GM18517 (cell line): Measurements from ENCODE around the gene HEBP1.

Experiments
- ATAC-seq: cut with Tn5 transposase; IDR thresholded peaks from one replicate; pipeline ENCODE4 v1.9.1; 2021; ENCODE audit warnings: mild to moderate bottlenecking, moderate library complexity; ENCODE audit not compliant: unreplicated experiment

Gene HEBP1

DNA sequence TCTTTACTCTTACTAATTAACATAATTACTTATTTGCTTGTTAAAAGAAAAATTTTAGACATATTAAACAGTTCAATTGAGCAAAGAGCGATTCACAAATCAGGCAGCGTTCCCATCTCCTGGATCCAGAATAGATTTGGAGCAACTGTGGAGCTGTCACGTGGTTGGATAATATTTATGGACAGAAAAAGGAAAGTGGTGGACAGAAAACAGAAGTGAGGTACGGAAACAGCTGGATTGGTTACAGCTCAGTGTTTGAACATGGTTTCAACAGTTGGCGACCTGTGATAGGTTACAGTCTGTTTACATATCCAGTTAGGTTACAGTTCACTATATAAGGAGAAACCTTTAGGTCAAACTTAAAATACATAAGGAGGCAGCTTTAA, 24.5 kb upstream of the HEBP1 start:
- ATAC-seq: no peak

DNA sequence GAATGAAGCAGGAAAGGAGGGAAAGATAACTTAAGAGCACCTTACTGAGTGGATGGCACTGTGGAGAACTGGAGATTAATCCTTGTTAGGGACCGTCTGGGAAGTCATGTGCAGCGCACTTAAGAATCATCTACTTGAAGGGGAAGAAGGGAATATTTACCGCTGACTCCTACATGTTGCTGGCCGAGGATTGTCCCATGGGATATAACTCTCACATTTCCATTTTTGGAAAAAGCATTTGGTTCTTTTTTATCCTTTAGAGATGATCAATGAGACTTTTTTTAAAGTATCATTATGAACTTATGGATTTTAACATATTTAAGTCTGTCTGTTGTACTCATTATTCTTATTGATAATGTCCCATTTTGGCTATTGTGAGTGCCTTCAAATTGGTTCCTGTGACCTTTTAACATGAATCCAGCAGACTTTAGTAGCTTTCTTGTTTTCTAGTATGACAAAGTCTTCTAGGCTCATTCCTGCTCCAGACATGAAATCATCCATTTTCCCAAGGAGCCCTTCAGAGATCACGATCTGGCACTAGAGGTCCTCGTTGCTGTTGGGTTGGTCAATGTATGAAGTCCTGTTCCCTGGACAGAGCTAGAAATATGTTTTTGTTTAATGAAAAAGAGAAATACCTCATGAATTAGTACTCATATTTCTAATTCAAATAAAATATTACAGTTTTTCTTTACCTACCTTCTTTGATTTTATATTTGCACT, 23.9 kb upstream of the HEBP1 start:
- no peak for ATAC-seq

DNA sequence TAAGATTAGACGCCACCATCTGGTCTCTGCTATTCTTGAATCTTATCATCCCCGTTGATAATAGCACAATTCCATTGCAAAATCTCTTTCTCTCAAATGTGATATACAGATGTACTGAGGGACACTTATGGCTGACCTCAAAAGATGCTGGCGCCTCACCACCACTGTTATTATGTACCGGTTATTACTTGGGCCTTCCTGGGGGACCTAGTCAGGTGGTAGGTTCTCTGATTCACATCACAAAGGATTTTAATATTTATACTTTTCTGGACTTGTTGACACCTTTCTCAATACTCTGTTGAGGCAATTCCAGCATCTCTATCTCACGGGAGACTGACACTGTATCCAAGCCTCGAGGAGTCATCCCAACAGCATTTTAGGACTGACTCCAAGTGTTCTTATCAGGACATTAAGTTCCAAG, 22.8 kb upstream of the HEBP1 start:
- no peak for ATAC-seq

DNA sequence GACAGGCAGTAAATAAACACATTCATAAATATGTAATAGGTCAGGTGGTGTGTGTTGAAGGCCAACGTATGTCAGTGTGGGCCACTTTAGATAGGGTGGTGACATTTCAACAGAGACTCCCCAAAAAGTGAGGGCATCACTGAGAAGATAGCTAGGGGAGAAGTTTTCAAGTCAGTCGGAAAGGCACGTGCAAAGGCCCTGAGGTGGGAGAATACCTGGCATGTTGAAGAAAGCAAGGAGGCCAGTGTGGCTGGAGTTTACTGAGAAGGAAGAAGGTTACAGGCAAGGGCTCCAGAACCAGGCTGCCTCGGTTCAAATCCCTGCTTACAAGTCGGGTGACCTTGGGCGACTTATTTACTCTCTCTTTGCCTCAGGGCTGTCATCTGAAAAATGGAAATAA, 11.0 kb upstream of the HEBP1 start:
- no peak for ATAC-seq

DNA sequence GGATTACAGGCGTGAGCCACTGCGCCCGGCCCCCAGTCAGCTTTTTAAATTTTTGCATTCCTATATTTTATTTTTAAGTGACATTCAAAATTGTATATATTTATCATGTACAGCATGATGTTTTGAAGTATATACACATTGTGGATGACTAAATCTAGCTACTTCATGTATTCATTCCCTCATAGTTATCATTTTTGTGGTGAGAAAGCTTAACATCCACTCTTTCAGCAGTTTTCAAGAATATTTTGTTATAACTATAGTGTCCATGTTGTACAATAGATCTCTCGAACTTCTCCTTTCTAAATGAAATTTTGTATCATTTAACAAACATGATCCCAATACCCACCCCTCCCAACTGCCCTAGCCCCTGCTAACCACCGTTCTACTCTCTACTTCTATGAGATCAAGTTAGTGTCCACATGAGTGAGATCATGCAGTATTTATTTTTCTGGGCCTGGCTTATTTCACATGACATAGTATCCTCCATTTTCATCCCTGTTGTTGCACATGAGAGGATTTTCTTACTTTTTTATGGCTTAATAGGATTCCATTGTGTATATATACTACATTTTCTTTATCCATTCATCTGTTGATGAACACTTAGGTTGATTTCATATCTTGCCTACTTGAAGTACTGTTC, 8.8 kb upstream of the HEBP1 start:
- ATAC-seq: no peak

DNA sequence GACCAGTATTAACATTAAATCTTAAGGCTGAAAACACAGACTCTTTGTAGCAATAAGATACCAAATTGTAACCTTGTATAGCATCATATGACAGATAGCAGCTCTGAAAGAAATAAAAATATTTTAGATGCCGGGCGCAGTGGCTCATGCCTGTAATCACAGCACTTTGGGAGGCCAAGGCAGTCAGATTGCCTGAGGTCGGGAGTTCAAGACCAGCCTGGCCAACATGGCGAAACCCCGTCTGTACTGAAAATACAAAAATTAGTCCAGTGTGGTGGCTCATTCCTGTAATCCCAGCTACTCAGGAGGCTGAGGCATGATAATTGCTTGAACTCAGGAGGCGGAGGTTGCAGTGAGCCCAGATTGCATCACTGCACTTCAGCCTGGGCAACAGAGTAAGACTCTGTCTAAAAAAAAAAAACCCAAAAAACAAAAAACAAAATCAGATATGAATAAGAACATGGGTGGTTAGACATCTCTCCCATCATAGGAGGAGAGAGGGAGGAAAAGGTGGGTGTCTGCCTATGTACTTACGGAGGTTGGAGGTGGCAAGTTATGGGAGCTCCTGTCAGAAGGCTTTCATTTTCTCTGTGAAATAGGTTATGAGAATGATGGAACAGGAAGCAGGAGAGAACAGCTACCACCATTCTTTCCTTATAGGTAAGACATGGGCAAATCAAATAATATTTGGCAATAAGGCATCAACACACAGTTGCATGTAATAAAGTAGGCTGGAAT, 7.6 kb upstream of the HEBP1 start:
- no peak for ATAC-seq

DNA sequence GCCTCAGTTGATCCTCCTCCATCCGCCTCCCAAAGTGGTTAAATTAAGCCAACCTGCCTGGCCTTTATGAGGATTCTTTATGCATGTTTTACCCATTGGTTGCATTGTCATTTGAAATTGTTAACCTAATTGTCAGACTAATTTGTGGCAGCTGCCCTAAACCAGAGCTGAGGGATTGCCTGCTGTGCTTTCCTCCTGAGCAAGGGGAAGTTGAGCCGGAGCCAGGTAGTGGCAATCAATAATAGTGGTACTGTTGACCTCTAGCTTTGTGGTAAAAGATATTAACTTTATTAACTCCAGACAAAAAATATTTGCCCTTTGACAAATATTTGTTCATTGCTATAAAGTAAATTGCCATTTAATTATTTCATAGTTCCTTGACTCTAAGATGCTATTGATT, 5.6 kb upstream of the HEBP1 start:
- ATAC-seq: no peak

DNA sequence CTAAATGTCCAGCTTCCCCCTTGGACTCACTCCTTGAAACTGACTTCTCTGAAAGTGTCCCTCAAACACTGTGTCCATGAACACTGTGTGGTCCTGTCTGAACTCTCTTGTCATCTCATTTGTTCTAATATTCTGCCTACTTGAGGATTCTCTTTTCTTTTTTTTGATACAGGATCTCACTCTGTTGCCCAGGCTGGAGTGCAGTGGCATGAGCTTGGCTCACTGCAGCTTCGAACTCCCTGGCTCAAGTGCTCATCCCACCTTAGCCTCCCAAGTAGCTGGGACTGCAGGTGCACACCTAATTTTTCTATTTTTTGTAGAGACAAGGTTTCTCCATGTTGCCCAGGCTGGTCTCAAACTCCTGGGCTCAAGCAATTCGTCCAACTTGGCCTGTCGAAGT, 4.9 kb upstream of the HEBP1 start:
- ATAC-seq: no peak

DNA sequence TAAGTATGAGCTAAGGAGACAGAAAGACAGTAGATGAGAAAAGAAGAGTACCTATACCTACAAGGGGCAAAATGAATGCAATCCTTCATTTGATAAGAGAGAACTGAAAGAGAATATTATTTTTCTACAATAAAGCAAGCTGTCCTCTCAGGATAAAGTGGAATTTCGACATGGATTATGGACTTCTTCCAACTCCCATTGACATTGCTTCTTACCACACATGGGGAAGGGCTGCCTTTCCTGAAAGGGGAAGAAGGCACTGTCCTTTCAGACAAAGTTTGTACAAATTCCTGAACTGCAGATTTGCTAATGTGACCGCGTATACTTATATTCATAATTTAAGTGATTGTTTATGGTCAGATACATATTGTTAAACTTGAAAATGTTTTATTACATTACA, 4.3 kb upstream of the HEBP1 start:
- ATAC-seq: no peak

DNA sequence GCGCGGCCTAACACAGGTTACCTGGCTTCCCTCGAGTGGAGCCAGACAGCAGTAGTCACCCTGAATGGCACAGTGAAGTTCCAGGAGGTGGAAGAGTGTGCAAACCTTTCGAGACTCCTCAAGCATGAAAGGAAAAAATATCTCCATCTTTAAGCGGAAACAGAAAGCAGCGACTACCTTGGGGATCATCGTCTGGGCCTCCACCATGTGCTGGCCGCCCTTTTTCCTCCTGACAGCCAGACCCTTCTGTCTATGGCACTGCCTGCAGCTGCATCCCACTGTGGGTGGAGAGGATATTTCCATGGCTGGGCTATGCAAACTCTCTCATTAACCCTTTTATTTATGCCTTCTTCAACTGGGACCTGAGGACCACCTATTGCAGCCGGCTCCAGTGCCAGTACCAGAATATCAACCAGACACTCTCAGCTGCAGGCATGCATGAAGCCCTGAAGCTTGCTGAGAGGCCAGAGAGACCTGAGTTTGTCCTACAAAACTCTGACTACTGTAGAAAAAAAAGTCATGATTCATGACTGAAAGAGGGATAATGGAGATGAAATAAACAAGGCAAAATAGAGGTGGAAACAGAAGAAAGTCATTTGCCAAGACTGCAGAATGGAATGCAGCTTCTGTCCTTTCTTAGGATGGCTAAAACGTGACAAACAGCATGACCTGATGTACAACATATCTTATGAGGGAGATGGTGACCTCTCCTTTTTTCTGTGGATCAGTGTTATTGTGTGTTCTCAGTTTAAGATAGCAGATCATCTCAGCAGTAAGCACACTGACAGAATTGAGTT, 2.4 kb upstream of the HEBP1 start:
- no peak for ATAC-seq

DNA sequence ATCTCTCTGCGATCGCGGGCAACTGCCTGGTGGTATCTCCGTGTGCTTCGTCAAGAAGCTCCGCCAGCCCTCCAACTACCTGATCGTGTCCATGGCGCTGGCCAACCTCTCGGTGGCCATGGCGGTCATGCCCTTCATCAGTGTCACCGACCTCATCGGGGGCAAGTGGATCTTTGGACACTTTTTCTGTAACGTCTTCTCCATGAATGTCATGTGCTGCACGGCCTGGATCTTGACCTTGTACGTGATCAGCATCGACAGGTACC, 1.6 kb upstream of the HEBP1 start:
- ATAC-seq: no peak

DNA sequence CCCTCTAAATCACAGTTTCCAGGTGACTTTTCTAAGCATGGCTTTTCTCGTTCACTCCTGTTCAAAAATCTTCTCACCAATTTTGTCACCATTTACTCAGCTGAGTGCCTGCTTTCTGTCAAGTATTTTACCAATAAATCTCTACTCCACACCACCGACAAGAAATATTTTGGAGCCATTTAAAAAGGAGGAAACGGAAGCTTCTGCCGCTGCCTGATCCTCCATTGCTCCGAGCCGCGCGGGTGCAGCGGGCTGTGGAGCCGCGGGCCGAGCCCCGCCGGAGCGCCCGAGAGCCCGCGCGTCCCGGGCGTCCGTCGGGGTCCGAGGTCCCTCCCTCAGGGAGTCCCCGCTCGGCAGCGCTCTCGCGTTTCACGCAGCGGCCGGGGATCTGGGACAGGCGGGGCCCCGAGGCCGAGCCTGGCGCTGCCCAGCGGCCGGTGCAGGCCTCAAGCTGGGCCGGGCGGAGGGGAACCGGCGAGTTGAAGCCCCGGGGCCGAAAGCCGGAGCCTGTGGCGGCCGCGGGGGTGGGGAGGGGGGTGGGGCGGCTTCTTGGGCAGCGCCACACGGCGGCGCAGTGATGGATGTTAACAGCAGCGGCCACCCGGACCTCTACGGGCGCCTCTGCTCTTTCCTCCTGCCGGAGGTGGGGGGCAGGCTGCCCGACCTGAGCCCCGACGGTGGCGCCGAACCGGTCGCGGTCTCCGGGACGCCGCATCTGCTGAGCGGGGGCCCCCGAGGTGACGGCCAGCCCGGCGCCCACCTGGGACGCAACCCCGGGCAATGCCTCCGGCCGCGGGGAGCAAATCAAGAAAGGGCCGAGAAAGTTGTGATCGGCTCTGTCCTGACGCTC, 1.1 kb upstream of the HEBP1 start:
- ATAC-seq: peak; percentile 24

DNA sequence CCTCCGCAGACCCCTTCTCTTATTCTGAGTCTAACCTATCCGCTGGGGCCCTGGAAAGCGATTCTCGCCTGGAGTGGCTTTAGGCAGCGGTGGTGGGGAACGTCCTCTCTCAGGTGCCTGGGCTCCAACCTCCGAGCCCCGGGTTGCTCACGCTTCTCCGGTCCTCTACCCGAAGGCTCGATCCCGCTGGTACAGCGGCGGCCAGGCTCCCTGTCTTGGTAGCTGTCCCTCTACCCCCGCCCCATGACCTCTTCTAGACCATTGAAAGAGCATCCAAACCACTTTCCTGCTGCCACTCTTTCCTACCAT, 505 bp upstream of the HEBP1 start:
- ATAC-seq: peak; percentile 42

DNA sequence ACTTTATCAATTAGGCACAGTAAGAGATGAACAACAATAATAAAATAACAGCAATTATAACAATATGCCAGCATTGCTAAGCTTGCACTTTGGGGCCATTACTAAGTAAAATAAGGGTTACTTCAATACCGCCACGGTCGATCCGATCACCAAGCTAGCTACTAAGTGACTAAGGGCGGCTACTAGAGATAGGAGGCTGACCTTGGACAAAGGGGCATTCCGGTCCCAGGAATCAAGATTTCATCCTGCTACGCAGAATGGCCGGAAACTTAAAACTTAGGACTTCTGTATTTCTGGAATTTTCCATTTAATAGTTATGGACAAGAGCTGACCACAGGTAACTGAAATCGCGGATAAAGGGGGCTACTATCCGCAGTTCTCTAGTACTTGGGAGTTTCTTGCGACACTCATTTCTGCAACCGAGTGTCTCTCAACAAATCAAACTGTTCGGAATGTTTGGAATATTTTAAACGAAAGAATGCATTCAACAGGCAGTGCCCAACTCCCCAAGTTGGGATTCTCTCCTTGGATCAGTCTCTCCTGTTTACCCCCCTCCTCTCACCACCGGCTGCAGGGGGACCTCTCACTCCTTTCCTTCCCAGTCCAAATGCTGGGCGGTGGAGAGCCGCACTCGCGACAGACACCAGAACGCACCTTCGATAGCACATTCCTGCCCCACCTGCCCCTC, 650 bp downstream of the HEBP1 start:
- ATAC-seq: no peak

DNA sequence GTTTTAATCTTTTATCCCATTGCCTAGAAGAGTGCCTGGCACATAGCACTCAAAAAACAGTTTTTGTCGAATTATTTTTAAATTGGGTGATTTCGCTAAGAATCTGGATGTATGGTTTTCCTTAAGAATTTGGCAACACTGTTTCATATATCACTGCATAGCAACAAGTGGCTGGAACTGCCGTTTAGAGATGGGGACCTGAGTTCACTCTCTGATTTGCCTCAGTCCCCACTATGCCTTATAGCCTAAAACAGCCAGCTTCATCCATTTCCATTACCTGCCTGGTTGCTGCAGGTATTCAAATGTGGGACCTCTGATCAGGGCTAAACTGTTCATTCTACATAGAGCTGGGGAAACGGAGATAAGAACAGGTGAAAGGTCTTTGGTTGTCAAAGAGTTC, 1.8 kb downstream of the HEBP1 start:
- ATAC-seq: no peak

DNA sequence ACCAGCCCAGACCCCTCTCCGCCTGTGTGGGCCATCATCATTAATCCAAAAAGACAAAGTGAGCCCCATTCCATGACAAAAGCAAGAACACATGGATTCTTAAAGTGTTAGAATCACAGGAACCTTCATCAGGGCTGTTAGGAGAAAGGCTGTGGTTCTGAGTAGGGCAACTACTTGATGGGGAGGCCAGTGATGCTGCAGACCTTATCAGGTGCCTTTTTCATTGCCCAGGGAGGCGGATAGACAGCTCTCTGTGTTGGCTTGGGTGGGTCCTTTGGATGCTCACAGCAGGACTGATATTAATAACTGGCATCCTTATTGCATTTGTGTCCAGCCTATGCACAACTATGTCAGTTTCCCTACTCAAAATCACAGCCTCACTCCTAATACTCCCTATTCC, 2.3 kb downstream of the HEBP1 start:
- no peak for ATAC-seq

DNA sequence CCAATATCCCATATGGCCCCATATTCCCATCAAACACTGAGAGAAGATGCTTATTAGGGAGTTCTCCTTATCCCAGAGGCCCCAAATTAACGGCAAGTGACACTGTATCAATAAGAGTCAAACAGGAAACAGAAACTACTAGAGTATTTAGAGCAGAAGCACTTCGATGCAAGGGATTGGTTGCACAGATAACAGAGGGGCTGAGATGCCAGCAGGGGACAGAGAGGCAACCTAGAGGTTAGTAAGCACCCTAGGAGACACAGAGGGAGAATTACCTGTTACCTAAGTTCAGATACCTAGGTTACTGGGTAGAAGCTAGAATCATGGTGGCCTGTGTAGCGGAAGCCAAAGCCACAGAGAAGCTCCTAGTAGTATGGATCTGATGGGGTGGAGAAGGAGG, 2.9 kb downstream of the HEBP1 start:
- ATAC-seq: no peak

DNA sequence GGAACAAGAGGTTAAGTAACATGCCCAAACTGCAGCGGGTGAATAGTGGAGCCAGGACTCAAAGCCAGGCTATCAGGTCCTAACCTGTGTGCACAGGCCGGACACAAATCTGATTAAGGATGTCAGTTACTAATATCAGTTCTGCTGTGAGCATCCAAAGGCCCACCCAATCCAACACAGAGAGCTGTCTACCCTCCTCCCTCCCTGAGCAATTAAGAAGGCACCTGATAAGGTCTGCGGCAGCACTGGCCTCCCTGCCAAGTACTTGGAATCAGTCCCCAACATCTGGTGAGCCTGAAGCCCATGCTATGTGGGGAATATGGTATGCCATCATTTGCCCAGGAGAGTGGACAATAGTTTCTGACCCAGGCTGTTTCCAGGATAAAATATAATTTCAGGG, 3.9 kb downstream of the HEBP1 start:
- no peak for ATAC-seq

DNA sequence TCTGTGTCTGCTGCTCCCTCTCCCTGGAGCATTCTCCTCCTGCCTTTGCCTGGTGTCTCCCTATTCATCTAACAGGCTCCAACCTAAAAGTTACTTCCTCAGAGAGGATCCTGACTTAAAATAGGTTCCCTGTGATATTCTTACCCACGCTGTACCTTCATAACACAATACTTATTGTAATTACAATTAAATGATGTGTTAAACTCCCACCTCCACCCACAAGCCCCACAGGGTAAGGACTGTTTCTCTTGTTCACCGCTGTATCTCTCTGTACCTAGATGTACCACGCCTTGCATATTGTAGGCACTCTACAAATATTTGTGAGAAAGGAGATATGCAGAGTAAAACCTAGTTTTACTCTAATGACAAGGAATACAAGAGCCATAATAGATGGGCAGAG, 5.0 kb downstream of the HEBP1 start:
- no peak for ATAC-seq

DNA sequence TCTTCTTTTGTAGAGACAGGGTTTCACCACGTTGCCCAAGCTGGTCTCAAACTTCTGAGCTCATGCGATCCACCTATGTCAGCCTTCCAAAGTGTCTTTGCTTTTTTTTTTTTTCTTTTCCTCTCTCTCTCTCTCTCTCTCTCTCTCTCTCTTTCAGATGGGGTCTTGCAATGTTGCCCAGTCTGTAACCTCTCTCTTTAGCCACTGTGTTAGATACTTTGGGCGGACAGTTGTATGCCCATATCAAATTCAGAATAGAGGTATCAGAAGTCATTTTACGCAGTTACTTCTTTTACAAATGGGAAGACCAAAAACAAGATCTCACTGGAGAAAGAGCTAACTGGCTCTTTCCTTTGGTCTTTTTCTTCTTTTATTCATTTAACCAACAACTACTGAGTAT, 6.7 kb downstream of the HEBP1 start:
- no peak for ATAC-seq
